ENCODE measurements around the gene RNU6-1. TPM values are rescaled to one million over a fixed set of nuclear protein-coding genes. Genes with fewer than 3 reads are reported as not detected.

The RNU6-1 gene
- polyA plus RNA-seq, 2 of the 4 experiments (the other 2 are of a cell fraction) = not detected

GRCh38 chr15:67820122-67820991 lies 19.5 kb downstream of the RNU6-1 start:
- CTCF ChIA-PET = interaction anchor here (0.9 to 1.0 kb wide), 3 partner anchors 12 to 886 kb away, joined by 3 to 4 read pairs (median 3); no protein-coding TSS in a partner anchor
- no peaks in the 10 kb centered on the region for H3K9me3 ChIP-seq
- TF ChIP-seq HES2 (IDR thresholded peaks at IDR 0.05) = no peak
- no peak overlapping the region for H3K4me2 ChIP-seq
- ATAC-seq (no peak), DNase-seq (ENCODE audit: low read depth in 1 of 2, low spot score in 1 of 2) (no peak), FAIRE-seq (no peak)
- H3K4me1 ChIP-seq = peaks cover 18% of the 10 kb centered on the region; the same call in 2 of the 3 replicates
- POLR2A ChIA-PET = no interaction called here
- WGBS (ENCODE audit: missing lambda C conversion rate) = 79% methylated on average over 50 of the region's 50 CpGs
- H3K4me3 ChIP-seq = no peak overlapping the region
- no peak overlapping the region for H3K27ac ChIP-seq

DNA sequence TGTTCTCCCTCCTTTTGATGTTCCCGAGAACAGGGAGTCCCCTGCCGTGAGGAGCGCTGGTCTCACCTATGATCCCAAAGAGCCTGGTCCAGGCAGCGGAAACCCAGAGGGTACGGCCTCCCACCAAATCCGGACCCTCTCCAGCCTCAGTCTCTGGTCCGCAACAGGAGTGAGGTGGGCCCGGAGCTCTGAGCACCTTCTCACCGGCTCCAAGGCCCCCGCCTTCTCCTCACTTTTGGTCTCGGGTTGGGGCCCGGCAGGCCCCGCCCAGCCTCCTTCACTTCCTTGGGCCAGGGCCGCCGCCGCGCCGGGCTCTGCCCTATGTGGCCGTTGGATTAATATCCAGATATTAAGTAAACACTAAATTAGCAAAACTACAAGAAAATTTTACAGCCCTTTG lies 20.2 kb downstream of the RNU6-1 start:
- H3K4me1 ChIP-seq = peaks cover 11% of the 10 kb centered on the region; the same call in 2 of the 3 replicates
- H3K4me2 ChIP-seq = no peak overlapping the region
- no peak overlapping the region for H3K4me3 ChIP-seq
- WGBS (ENCODE audit: missing lambda C conversion rate) = 74% methylated on average over 19 of the region's 19 CpGs
- FAIRE-seq (no peak), ATAC-seq (no peak), DNase-seq (ENCODE audit: low read depth in 1 of 2, low spot score in 1 of 2) (no peak)
- no peaks in the 10 kb centered on the region for H3K9me3 ChIP-seq
- ChIA-PET POLR2A (no interaction called here), CTCF (interaction anchor here (1.1 kb wide), 1 partner anchor 16 kb away, joined by 4 read pairs; no protein-coding TSS in a partner anchor)
- no peak overlapping the region for H3K27ac ChIP-seq
- TF ChIP-seq HOXB13 (CRISPR knock-in tag; IDR thresholded peaks at IDR 0.05; ENCODE audit: low read depth) (no peak), HDAC2 (IDR thresholded peaks at IDR 0.05) (no peak), CEBPB (IDR thresholded peaks at IDR 0.05) (no peak), FOSB (CRISPR knock-in tag; IDR thresholded peaks at IDR 0.05) (no peak), CBX8 (IDR thresholded peaks at IDR 0.05) (no peak), KDM5A (IDR thresholded peaks at IDR 0.05) (no peak), ZNF302 (CRISPR knock-in tag; IDR thresholded peaks at IDR 0.05) (no peak), NFE2L2 (conservative IDR thresholded peaks at IDR 0.05; ENCODE audit: low read length) (no peak), MAZ (IDR thresholded peaks at IDR 0.05; ENCODE audit: borderline replicate concordance, low read depth, low read length) (no peak), TFCP2L1 (CRISPR knock-in tag; IDR thresholded peaks at IDR 0.05) (no peak)

- Histone ChIP-seq H3K4me1 (no peaks in the 10 kb centered on the region), H3K27ac (no peak overlapping the region), H3K9me3 (no peaks in the 10 kb centered on the region), H3K4me3 (no peak overlapping the region), H3K4me2 (no peak overlapping the region)
- 56% methylated on average over 3 of the region's 3 CpGs for WGBS (ENCODE audit: missing lambda C conversion rate)
- ATAC-seq = no peak
- DNase-seq (ENCODE audit: low read depth in 1 of 2, low spot score in 1 of 2) = no peak
- TF ChIP-seq, protein P1, sequence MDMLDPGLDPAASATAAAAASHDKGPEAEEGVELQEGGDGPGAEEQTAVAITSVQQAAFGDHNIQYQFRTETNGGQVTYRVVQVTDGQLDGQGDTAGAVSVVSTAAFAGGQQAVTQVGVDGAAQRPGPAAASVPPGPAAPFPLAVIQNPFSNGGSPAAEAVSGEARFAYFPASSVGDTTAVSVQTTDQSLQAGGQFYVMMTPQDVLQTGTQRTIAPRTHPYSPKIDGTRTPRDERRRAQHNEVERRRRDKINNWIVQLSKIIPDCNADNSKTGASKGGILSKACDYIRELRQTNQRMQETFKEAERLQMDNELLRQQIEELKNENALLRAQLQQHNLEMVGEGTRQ (IDR thresholded peaks at IDR 0.05) = no peak
- TF ChIP-seq HOXB5 (CRISPR knock-in tag; IDR thresholded peaks at IDR 0.05) = no peak
- TF ChIP-seq TP53 (CRISPR knock-in tag; IDR thresholded peaks at IDR 0.05) = no peak
- TF ChIP-seq, protein P2, sequence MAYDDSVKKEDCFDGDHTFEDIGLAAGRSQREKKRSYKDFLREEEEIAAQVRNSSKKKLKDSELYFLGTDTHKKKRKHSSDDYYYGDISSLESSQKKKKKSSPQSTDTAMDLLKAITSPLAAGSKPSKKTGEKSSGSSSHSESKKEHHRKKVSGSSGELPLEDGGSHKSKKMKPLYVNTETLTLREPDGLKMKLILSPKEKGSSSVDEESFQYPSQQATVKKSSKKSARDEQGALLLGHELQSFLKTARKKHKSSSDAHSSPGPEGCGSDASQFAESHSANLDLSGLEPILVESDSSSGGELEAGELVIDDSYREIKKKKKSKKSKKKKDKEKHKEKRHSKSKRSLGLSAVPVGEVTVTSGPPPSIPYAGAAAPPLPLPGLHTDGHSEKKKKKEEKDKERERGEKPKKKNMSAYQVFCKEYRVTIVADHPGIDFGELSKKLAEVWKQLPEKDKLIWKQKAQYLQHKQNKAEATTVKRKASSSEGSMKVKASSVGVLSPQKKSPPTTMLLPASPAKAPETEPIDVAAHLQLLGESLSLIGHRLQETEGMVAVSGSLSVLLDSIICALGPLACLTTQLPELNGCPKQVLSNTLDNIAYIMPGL (CRISPR knock-in tag; IDR thresholded peaks at IDR 0.05; ENCODE audit: borderline replicate concordance) = no peak
- no peak for TF ChIP-seq JUNB (IDR thresholded peaks at IDR 0.05)
- no peak for TF ChIP-seq FOSB (CRISPR knock-in tag; IDR thresholded peaks at IDR 0.05)
- TF ChIP-seq CHD4 (IDR thresholded peaks at IDR 0.05; ENCODE audit: borderline replicate concordance) = no peak
- TF ChIP-seq NPAS2 (CRISPR knock-in tag; IDR thresholded peaks at IDR 0.05; ENCODE audit: borderline replicate concordance) = no peak
- no peak for TF ChIP-seq RCOR1 (IDR thresholded peaks at IDR 0.05; ENCODE audit: low read depth, low read length)
- no peak for TF ChIP-seq NR3C1 (IDR thresholded peaks at IDR 0.05)
- no peak for TF ChIP-seq JUN (IDR thresholded peaks at IDR 0.05)
- no peak for TF ChIP-seq CEBPB (IDR thresholded peaks at IDR 0.05)
- ChIA-PET CTCF (interaction anchor here (0.9 to 1.2 kb wide), 4 partner anchors 9 to 1213 kb away, joined by 3 to 4 read pairs (median 3); no protein-coding TSS in a partner anchor), POLR2A (no interaction called here)
- no peak for FAIRE-seq
These were observed 21.4 kb downstream of the RNU6-1 start for GRCh38 chr15:67818464-67818863.
